Spleen (tissue), 7 donors: ENCODE results near the gene ETV5.

Source experiments
- CTCF ChIP-seq, 11 experiments: fragments of 200-600 bp in 7 of 11; fragments of 450-650 bp in 4 of 11; sonication (generic) in 4 of 11; IDR thresholded peaks in 8 of 11; conservative IDR thresholded peaks in 3 of 11; 1 replicate in 7 of 11; 2 replicates in 4 of 11; pipeline versions ENCODE4 v1.4.0 to v1.8.0; 2016 to 2021; ENCODE audit warnings: antibody characterized with exemption in 11 of 11, inconsistent platforms in 4 of 11, mild to moderate bottlenecking in 1 of 11
- POLR2A ChIP-seq, 3 donors: fragments of 450-650 bp; IDR thresholded peaks; one replicate each; pipeline ENCODE4 v1.5.1; 2017; ENCODE audit warnings: antibody characterized with exemption in 3 of 3, mild to moderate bottlenecking in 1 of 3
- donor health status: DM: no; HTN: no; CAD: no; lungs with moderate emphysema.
- donor health status: DM: no; HTN: no; CAD: no.
- donor health status: DM: no; HTN: no; CAD: no.

DNA sequence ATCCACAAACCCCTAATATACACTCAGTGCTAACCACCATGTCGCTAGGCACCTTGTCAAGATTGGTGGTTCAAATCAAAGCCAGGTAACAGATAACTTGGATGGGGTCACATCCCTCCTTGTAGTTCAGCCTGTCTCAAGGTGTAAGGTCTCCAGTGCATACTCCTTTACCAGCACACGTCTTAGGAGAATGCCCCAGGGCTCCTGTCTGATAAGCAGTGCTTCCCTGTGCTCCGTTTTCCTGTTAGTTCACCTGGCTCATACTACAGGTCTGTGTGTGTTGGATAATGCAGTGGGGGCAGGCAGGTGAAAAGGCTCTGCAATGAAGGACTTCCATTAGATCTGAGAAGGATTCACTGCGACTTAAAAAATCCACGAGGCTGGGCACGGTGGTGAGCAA lies 50.7 kb downstream of the ETV5 start:
- TF ChIP-seq CTCF (IDR thresholded peaks at IDR 0.05 in 8 of 11, conservative IDR thresholded peaks at IDR 0.05 in 3 of 11) = no peak
- no peak for TF ChIP-seq POLR2A (IDR thresholded peaks at IDR 0.05)
